ENCODE data around the gene CEP63. TPM values are rescaled to one million over a fixed set of nuclear protein-coding genes. Genes with fewer than 3 reads are reported as not detected.
A peak's percentile ranks its signal among the peaks of the same experiment; 100 is the strongest.

The CEP63 gene
- total and polyA plus RNA-seq, 5 donors from 2014 or later = 11.8 to 22.0 (median 16.5) TPM

DNA sequence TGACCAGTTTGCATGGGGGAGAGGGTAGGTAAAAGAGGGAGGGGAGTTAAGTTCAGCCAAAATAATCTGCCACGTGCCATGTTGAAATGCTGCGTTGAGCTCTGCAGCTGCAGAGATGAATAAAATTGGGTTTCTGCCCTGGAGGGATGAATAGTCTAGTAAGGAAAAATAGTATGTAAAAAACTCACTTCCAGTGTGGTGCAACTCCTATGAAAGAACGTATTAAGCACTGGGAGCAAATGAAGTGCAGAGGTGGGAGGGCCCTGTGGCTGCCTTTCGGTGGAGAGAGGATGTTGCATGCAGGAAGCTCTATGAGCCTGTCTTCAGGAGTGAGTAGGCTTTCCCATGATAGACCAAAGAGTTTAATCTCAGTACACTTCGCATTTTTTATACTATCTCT lies 8.6 kb downstream of the CEP63 start:
- no peak overlapping the region for H3K4me3 Mint-ChIP-seq
- H3K4me1 Mint-ChIP-seq = peaks cover 42 to 57% (median 50%) of the 10 kb centered on the region in 4 donors
- no peak for ATAC-seq (ENCODE audit: low read depth in 2 of 2)

DNA sequence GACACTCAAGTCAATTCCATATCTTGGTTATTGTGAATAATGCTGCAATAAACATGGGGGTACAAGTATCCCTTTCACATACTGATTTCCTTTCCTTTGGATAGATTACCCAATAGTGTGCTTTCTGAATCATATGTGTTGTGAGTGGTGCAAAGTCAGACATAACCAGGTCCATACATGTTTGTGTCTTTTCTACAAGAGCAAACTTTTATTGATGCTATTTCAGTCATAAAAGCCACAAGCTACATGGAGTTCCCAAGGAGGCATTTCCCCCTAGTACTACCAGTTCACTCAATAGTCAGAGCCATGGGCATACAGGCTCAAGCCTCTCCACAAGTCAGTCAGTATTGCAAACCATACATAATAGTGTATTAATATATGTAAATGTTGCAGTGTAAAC lies 10.1 kb downstream of the CEP63 start:
- Histone ChIP-seq H3K36me3 (ENCODE audit: control insufficient read depth, insufficient read depth, low read length) (peaks cover 10% of the 10 kb centered on the region), H3K4me1 (ENCODE audit: control insufficient read depth, insufficient read depth, low read length, poor library complexity, severe bottlenecking) (no peaks in the 10 kb centered on the region), H3K9me3 (ENCODE audit: control insufficient read depth in 2 of 2, low read length in 2 of 2) (no peaks in the 10 kb centered on the region), H3K27me3 (ENCODE audit: control insufficient read depth, insufficient read depth, low read length) (no peaks in the 10 kb centered on the region), H3K4me3 (ENCODE audit: low read depth, low read length) (no peak overlapping the region), H3K27ac (ENCODE audit: insufficient read depth, low read length, poor library complexity, severe bottlenecking) (no peak overlapping the region)
- Mint-ChIP-seq H3K27me3 (no peaks in the 10 kb centered on the region), H3K27ac (no peak overlapping the region), H3K36me3 (peaks cover 57% of the 10 kb centered on the region), H3K4me3 (no peak overlapping the region), H3K4me1 (peaks cover 42 to 55% (median 48%) of the 10 kb centered on the region in 4 donors), H3K9me3 (peaks cover 0 to 3% (median 0%) of the 10 kb centered on the region in 7 donors)
- DNase-seq (no peak), ATAC-seq (ENCODE audit: low read depth in 2 of 2) (no peak)

More for the DNA sequence above, 8.6 kb downstream of the CEP63 start:
- Mint-ChIP-seq H3K9me3 (peaks cover 0 to 3% (median 0%) of the 10 kb centered on the region in 7 donors), H3K36me3 (peaks cover 45% of the 10 kb centered on the region), H3K27me3 (no peaks in the 10 kb centered on the region), H3K27ac (no peak overlapping the region)
- Histone ChIP-seq H3K4me3 (ENCODE audit: low read depth, low read length) (no peak overlapping the region), H3K27ac (ENCODE audit: insufficient read depth, low read length, poor library complexity, severe bottlenecking) (no peak overlapping the region), H3K4me1 (ENCODE audit: control insufficient read depth, insufficient read depth, low read length, poor library complexity, severe bottlenecking) (no peaks in the 10 kb centered on the region), H3K9me3 (ENCODE audit: control insufficient read depth in 2 of 2, low read length in 2 of 2) (no peaks in the 10 kb centered on the region), H3K27me3 (ENCODE audit: control insufficient read depth, insufficient read depth, low read length) (no peaks in the 10 kb centered on the region), H3K36me3 (ENCODE audit: control insufficient read depth, insufficient read depth, low read length) (peaks cover 10% of the 10 kb centered on the region)
- DNase-seq = no peak

DNA sequence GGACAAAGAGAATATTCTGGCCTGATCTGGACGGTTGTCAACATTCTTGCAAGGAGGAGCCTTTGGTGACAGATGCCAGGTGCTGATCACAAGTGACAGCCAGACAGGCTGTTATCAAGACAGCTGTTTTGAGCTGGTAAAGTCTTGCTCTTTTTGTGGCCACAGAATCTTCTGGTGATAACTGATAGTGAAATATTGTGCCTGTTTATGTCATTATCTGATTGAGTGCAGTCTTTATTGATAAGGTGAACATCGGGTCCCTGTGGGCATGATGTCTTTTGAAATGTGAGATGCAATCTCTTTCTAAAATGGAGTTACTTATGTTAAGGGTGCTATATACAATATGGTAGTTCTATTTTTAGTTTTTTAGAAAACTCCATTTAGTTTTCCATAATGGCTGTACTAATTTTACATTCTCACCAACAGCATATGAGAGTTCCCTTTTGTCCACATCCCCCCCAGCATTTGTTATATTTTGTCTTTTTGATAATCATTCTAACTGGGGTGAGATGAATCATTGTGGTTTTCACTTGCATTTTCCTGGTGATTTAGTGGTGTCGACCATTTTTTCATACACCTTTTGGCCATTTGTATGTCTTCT lies 10.7 kb downstream of the CEP63 start:
- H3K27ac Mint-ChIP-seq = no peak overlapping the region
- H3K9me3 Mint-ChIP-seq = peaks cover 0 to 5% (median 0%) of the 10 kb centered on the region in 7 donors
- Histone ChIP-seq H3K27me3 (ENCODE audit: control insufficient read depth, insufficient read depth, low read length) (no peaks in the 10 kb centered on the region), H3K27ac (ENCODE audit: insufficient read depth, low read length, poor library complexity, severe bottlenecking) (no peak overlapping the region), H3K4me1 (ENCODE audit: control insufficient read depth, insufficient read depth, low read length, poor library complexity, severe bottlenecking) (no peaks in the 10 kb centered on the region), H3K36me3 (ENCODE audit: control insufficient read depth, insufficient read depth, low read length) (peaks cover 10% of the 10 kb centered on the region), H3K4me3 (ENCODE audit: low read depth, low read length) (no peak overlapping the region), H3K9me3 (ENCODE audit: control insufficient read depth in 2 of 2, low read length in 2 of 2) (peaks cover 0 to 2% of the 10 kb centered on the region in 2 experiments)
- no peak overlapping the region for H3K4me3 Mint-ChIP-seq
- H3K27me3 Mint-ChIP-seq = no peaks in the 10 kb centered on the region
- peak in 1 of 3 donors; percentile 29 for DNase-seq
- no peak for ATAC-seq (ENCODE audit: low read depth in 2 of 2)
- H3K4me1 Mint-ChIP-seq = peaks cover 42 to 60% (median 51%) of the 10 kb centered on the region in 4 donors
- peaks cover 63% of the 10 kb centered on the region for H3K36me3 Mint-ChIP-seq

DNA sequence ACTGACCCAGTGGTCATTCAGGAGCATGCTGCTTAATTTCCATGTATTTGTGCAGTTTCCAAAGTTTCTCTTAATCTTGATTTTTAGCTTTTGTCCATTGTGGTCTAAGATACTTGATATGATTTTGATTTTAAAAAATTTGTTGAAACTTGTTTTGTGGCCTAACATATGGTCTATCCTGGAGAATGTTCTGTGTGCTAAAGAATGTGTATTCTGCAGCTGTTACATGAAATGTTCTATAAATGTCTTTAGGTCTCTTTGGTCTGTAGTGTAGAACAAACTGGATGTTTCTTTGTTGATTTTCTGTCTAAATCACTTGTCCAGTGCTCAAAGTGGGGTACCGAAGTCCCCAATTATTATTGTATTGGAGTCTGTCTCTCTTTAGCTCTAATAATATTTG lies 17.4 kb downstream of the CEP63 start:
- H3K9me3 ChIP-seq (ENCODE audit: control insufficient read depth in 2 of 2, low read length in 2 of 2) = peaks cover 12 to 13% of the 10 kb centered on the region in 2 experiments
- Mint-ChIP-seq H3K4me3 (peak overlapping the region in 1 of 4 donors; percentile 44), H3K27ac (peak overlapping the region in 1 of 3 donors; percentile 84), H3K36me3 (peaks cover 80% of the 10 kb centered on the region), H3K27me3 (no peaks in the 10 kb centered on the region), H3K9me3 (peaks cover 6 to 40% (median 18%) of the 10 kb centered on the region in 7 donors), H3K4me1 (peaks cover 29 to 52% (median 48%) of the 10 kb centered on the region in 4 donors)
- no peaks in the 10 kb centered on the region for H3K27me3 ChIP-seq (ENCODE audit: control insufficient read depth, insufficient read depth, low read length)
- H3K36me3 ChIP-seq (ENCODE audit: control insufficient read depth, insufficient read depth, low read length) = peaks cover 14% of the 10 kb centered on the region
- no peak overlapping the region for H3K27ac ChIP-seq (ENCODE audit: insufficient read depth, low read length, poor library complexity, severe bottlenecking)
- ATAC-seq (ENCODE audit: low read depth in 2 of 2) (no peak), DNase-seq (no peak)
- H3K4me3 ChIP-seq (ENCODE audit: low read depth, low read length) = no peak overlapping the region
- H3K4me1 ChIP-seq (ENCODE audit: control insufficient read depth, insufficient read depth, low read length, poor library complexity, severe bottlenecking) = no peaks in the 10 kb centered on the region

DNA sequence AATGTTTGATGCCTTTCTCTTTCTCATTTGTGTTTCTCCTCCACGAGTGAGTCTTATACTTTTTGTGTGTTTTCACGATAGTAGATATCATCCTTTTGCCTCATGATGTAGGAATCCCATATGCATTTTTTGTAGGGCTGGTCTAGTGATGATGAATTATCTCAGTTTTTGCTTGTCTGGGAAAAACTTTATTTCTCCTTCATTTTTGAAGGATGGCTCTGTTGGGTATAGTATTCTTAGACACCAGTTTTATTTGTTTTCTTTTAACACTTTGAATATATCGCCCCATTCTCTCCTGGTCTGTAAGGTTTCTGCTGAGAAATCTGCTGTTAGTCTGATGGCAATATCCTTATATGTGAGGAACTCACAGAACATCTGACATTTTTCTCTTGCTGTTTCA lies 18.3 kb downstream of the CEP63 start:
- Histone ChIP-seq H3K27ac (ENCODE audit: insufficient read depth, low read length, poor library complexity, severe bottlenecking) (no peak overlapping the region), H3K27me3 (ENCODE audit: control insufficient read depth, insufficient read depth, low read length) (no peaks in the 10 kb centered on the region), H3K36me3 (ENCODE audit: control insufficient read depth, insufficient read depth, low read length) (peaks cover 21% of the 10 kb centered on the region), H3K9me3 (ENCODE audit: control insufficient read depth in 2 of 2, low read length in 2 of 2) (peaks cover 12 to 13% of the 10 kb centered on the region in 2 experiments), H3K4me3 (ENCODE audit: low read depth, low read length) (no peak overlapping the region), H3K4me1 (ENCODE audit: control insufficient read depth, insufficient read depth, low read length, poor library complexity, severe bottlenecking) (no peaks in the 10 kb centered on the region)
- Mint-ChIP-seq H3K27me3 (no peaks in the 10 kb centered on the region), H3K9me3 (peaks cover 2 to 40% (median 18%) of the 10 kb centered on the region in 7 donors), H3K27ac (no peak overlapping the region), H3K36me3 (peaks cover 80% of the 10 kb centered on the region), H3K4me1 (peaks cover 27 to 50% (median 42%) of the 10 kb centered on the region in 4 donors), H3K4me3 (no peak overlapping the region)
- DNase-seq (no peak), ATAC-seq (ENCODE audit: low read depth in 2 of 2) (no peak)

DNA sequence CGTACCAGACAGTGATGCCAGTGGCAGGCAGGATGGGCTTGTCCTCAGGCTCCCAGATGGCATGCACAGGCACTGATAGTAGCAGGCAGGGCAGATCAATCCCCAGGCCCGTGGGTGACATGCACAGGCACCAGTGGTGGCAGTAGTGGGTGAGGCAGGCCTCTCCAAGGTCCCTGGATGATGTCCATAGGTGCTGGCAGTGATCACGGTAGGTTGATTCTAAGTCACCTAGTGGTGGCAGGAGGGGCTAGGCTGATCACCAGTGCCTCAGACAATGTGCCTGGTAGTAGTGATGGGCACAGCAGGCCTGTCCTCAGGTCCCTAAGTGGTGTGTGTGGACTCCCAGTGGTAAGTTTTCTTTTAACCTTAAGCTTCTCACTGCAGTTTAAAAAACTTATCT lies 19.6 kb downstream of the CEP63 start:
- no peak overlapping the region for H3K4me3 Mint-ChIP-seq
- Histone ChIP-seq H3K27ac (ENCODE audit: insufficient read depth, low read length, poor library complexity, severe bottlenecking) (no peak overlapping the region), H3K4me1 (ENCODE audit: control insufficient read depth, insufficient read depth, low read length, poor library complexity, severe bottlenecking) (no peaks in the 10 kb centered on the region), H3K9me3 (ENCODE audit: control insufficient read depth in 2 of 2, low read length in 2 of 2) (peaks cover 12 to 13% of the 10 kb centered on the region in 2 experiments), H3K4me3 (ENCODE audit: low read depth, low read length) (no peak overlapping the region), H3K36me3 (ENCODE audit: control insufficient read depth, insufficient read depth, low read length) (peaks cover 21% of the 10 kb centered on the region), H3K27me3 (ENCODE audit: control insufficient read depth, insufficient read depth, low read length) (no peaks in the 10 kb centered on the region)
- DNase-seq (no peak), ATAC-seq (ENCODE audit: low read depth in 2 of 2) (no peak)
- peaks cover 27 to 52% (median 38%) of the 10 kb centered on the region in 4 donors for H3K4me1 Mint-ChIP-seq
- H3K36me3 Mint-ChIP-seq = peaks cover 81% of the 10 kb centered on the region
- H3K27me3 Mint-ChIP-seq = no peaks in the 10 kb centered on the region
- no peak overlapping the region for H3K27ac Mint-ChIP-seq
- peaks cover 2 to 40% (median 18%) of the 10 kb centered on the region in 7 donors for H3K9me3 Mint-ChIP-seq

DNA sequence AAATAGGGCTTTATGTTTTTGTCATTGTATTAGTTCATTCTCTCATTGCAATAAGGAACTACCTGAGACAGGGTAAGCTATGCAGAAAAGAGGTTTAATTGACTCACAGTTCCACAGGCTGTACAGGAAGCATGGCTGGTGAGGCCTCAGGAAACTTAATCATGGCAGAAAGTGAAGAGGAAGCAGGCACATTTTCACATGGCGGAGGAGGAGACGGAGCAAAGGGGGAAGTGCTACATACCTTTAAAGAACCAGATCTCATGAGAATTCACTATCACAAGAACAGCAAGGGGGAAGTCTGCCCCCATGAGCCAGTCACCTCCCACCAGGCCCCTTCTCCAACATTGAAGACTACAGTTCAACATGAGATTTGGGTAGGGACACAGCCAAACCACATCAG lies 25.6 kb downstream of the CEP63 start:
- H3K36me3 ChIP-seq (ENCODE audit: control insufficient read depth, insufficient read depth, low read length) = peaks cover 17% of the 10 kb centered on the region
- Mint-ChIP-seq H3K36me3 (peaks cover 66% of the 10 kb centered on the region), H3K4me1 (peaks cover 7 to 27% (median 11%) of the 10 kb centered on the region in 4 donors), H3K27me3 (no peaks in the 10 kb centered on the region), H3K27ac (peak overlapping the region in 1 of 3 donors; percentile 19), H3K9me3 (no peaks in the 10 kb centered on the region), H3K4me3 (no peak overlapping the region)
- H3K4me1 ChIP-seq (ENCODE audit: control insufficient read depth, insufficient read depth, low read length, poor library complexity, severe bottlenecking) = no peaks in the 10 kb centered on the region
- no peak overlapping the region for H3K27ac ChIP-seq (ENCODE audit: insufficient read depth, low read length, poor library complexity, severe bottlenecking)
- ATAC-seq (ENCODE audit: low read depth in 2 of 2) (no peak), DNase-seq (no peak)
- no peak overlapping the region for H3K4me3 ChIP-seq (ENCODE audit: low read depth, low read length)
- no peaks in the 10 kb centered on the region for H3K27me3 ChIP-seq (ENCODE audit: control insufficient read depth, insufficient read depth, low read length)
- H3K9me3 ChIP-seq (ENCODE audit: control insufficient read depth in 2 of 2, low read length in 2 of 2) = no peaks in the 10 kb centered on the region

DNA sequence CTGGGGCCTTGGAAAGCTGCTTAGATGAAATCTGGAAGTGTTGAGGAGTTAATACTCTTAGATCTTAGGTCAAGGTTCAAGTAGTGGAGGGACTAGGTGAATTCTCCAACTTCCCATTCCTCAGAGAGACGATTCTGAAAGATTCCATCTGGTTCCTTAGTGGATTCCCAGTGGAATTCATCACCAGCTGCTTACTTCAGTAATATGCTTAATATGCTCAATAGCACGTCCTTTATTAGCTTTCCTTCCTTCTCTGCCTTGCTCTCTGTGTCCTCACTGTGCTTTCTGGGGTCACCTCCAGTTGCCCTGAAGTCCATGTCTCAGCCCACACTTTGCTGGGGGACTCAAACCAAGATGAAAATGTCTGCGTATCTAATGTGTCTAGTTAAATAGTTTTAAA lies 31.0 kb downstream of the CEP63 start:
- peak overlapping the region in 1 of 3 donors; percentile 2 for H3K27ac Mint-ChIP-seq
- ATAC-seq (ENCODE audit: low read depth in 2 of 2) (no peak), DNase-seq (no peak)
- H3K36me3 Mint-ChIP-seq = peaks cover 50% of the 10 kb centered on the region
- H3K4me3 ChIP-seq (ENCODE audit: low read depth, low read length) = no peak overlapping the region
- H3K9me3 ChIP-seq (ENCODE audit: control insufficient read depth in 2 of 2, low read length in 2 of 2) = peaks cover 0 to 7% of the 10 kb centered on the region in 2 experiments
- H3K27ac ChIP-seq (ENCODE audit: insufficient read depth, low read length, poor library complexity, severe bottlenecking) = no peak overlapping the region
- no peaks in the 10 kb centered on the region for H3K27me3 Mint-ChIP-seq
- H3K4me3 Mint-ChIP-seq = no peak overlapping the region
- peaks cover 0 to 11% (median 8%) of the 10 kb centered on the region in 7 donors for H3K9me3 Mint-ChIP-seq
- H3K4me1 ChIP-seq (ENCODE audit: control insufficient read depth, insufficient read depth, low read length, poor library complexity, severe bottlenecking) = no peaks in the 10 kb centered on the region
- H3K4me1 Mint-ChIP-seq = peaks cover 0 to 22% (median 2%) of the 10 kb centered on the region in 4 donors
- H3K27me3 ChIP-seq (ENCODE audit: control insufficient read depth, insufficient read depth, low read length) = no peaks in the 10 kb centered on the region
- peaks cover 2% of the 10 kb centered on the region for H3K36me3 ChIP-seq (ENCODE audit: control insufficient read depth, insufficient read depth, low read length)
